HG02852 (cell line): ENCODE results near the gene CTNNA2.
"Not testable (repeated sequence)": the region's sequence is repeated elsewhere in the genome, so short reads cannot be mapped to it uniquely, and the experiment has no call there.

Experiments used
- ATAC-seq: cut with Tn5 transposase; IDR thresholded peaks from one replicate; pipeline ENCODE4 v1.9.1; 2021; ENCODE audit warnings: mild to moderate bottlenecking, moderate library complexity; ENCODE audit not compliant: unreplicated experiment

CTNNA2 gene

DNA sequence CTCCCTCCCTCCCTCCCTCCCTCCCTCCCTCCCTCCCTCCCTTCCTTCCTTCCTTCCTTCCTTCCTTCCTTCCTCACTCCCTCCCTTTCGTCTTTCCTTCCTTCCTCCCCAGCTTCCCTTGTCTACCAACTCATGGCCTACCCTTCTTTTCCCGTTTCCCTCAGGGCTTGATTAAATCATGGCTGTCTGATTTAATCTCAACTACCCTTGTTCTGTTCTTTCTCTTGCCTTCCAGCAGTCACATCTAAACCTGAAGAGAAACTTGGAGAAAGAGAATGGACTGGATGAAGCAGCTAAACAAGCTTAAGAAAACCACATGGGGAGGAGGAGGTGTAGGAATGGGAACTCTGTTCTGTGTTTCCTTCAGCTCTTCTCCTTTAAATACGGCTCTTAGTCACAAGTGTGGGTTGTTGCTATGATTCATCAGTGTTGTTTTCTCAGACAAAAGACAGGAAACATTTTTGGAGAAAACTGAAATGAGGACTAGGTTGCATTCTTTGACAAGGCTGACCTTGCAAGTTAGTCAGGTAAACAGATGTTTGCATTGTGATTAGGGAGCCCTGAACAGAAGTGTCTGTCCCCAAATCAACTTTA is 613.8 kb downstream of the CTNNA2 start:
- ATAC-seq: no peak

DNA sequence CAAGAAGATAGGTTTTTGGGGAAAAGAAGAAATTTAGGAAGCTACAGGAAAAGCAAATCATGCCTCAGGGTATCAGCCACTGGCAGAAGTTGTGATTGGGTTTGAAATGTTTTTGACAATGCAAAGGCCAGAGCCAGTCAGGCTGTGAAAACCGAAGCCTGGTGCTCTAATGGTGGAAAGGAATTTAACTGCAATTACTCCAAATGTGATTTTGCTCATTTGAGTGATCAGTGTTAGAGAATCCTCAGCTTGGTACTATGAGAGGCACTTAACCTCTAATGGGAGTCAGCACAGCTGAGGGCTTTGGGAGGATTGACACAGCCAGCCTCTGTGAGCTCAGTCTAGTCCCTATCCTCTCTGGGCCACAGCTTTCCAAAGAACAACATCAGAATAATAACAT is 615.2 kb downstream of the CTNNA2 start:
- no peak for ATAC-seq

DNA sequence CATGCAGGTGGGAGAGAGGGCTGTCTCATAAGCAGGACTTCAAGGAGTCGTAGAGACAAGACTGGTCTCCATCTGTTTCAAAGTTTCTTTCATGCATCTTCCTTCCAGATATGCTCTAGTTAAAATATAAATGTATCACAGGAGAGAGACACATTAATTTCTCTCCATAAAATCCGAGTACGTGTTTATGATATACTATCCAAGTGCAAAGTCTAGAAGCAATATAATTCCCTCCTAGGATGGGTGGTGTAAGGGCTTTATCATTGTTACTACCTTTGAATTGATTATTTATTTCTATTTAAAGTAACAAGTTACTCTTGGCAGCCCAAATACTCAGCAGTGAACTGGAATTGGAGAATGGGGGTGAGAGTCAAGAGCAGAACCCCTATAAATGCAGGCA is 619.4 kb downstream of the CTNNA2 start:
- ATAC-seq: no peak

DNA sequence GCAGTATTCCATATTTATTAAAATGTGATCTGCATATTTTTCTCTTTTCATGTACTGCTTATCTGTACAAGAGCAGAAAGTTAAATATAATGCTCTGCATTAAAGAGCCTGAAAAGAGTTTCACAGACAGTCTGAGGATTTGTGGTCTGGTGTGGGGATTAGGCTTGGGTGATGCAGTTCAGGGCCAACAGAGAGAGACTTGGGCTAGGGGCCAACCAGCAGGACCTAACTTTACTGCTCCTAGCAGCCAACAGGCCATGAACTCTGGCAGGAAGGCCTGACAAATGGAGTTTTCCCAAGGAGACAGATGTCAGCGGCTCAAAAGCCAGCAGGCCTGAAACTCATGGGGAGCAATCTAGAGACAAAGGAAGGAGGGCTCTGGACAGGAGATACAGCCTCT is 622.1 kb downstream of the CTNNA2 start:
- no peak for ATAC-seq

DNA sequence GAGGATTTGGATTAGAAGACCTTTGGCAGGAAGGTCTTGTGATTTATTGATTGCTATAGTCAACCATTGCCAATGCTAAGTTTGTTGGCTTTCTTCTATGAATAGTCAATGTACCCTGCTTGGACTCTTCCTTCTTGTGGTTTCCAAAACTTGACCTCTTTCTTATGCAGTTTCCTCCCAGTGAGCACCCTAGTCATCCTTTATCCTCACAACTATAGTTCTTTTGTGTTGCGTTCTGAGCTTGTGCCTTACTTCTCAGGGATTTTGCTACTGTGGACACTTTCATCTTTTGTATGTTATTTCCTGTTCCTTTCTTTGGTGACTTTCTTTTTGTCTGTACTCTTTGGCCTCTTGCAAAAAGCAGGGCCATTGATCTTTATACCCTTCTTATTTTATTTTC is 623.5 kb downstream of the CTNNA2 start:
- no peak for ATAC-seq

DNA sequence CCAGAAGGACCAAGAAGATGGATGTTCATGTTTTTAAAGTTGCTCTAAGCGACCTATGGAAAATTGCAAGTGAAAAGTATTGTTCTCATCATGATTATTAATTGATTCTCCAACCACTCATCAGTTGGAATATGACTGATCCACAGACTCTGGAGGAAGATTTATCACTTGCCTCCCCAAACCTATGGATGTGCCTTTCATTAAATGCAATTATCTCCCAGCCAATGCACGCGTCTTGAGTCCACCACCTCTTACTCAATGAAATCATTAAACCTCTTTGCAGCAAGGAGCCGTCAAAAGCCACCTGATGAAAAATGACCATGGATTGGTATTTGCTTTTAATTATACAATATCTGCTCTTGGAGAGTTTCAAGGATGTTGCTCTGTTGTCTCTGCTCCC is 626.1 kb downstream of the CTNNA2 start:
- ATAC-seq: no peak

DNA sequence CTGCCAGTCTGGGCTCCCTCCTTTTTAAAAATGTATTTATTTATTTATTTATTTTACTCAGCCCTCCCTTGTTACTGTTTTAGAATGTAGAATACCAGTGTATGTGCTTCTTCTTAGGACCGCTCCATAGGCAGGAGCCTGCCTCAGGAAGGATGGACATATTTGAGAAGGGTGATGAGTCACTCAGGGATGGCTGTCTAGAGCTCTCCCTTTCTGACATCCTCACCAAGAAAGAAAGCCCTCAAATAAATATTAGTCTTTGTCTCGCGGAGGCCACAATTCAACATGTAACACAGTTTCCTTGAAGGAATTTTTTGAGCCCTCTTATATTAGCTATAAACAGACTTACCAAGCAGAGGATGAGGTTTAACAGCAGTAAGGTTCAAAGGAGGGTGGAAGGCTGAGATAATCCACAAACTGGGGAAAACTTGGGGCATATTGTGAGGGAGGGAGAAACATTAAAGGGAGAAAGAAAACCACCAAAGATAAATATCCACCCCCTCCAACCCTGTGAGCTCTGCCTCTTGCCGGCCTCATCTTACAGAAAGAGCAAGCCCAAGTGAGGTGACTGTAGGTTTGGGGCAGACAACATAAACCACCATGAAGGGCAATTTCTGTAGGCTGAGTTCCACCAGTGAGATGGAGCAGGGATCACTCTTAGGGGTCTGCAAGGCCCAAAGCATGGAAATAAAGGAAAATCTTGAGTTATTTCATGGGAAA is 628.3 kb downstream of the CTNNA2 start:
- ATAC-seq: no peak

DNA sequence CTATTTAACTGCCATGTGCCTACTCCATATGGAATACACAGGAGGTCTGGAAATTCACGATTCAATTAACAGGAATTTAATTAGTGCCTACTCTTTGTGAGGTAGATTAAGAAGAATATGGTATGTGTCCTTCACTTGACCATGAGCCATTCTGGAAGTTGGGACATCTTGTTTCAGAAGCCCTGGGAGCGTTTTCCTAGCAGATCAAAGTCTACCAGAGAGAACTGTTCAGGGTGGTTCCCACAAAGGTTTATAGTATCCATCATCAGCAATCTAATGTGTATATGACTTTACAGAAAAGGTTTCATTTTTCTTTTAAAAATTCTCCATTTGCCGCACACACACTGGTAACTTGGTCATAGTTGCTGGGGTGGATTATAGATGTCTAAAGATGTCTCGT is 632.6 kb downstream of the CTNNA2 start:
- ATAC-seq: no peak

DNA sequence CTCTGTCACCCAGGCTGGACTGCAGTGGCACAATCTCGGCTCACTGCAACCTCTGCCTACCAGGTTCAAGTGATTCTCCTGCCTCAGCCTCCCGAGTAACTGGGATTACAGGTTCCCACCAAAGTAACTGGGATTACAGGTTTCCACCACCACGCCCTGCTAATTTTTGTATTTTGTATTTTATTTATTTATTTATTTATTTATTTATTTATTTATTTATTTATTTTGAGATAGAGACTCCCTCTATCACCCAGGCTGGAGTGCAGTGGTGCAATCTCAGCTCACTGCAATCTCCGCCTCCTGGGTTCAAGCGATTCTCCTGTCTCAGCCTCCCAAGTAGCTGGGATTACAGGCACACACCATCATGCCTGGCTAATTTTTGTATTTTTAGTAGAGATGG is 633.9 kb downstream of the CTNNA2 start:
- ATAC-seq: not testable (repeated sequence)

DNA sequence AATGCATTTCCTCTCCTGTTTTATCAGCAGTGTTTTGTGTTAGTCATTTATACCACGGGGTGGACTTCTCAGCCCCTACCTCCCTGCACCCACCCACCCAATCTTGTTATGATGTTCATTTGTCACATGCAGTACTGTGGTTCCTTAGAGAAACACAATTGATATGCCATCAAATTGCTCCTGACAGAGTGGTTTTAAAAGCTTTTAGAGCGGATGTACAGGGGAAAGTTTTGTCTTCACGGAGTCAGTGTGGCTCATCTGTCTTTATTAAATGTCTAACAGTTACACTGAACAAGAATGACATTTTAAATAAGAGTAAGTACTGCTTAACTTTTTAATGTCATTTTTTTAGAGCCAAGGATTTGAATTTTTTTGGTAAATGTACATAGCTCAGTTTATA is 634.8 kb downstream of the CTNNA2 start:
- ATAC-seq: no peak

DNA sequence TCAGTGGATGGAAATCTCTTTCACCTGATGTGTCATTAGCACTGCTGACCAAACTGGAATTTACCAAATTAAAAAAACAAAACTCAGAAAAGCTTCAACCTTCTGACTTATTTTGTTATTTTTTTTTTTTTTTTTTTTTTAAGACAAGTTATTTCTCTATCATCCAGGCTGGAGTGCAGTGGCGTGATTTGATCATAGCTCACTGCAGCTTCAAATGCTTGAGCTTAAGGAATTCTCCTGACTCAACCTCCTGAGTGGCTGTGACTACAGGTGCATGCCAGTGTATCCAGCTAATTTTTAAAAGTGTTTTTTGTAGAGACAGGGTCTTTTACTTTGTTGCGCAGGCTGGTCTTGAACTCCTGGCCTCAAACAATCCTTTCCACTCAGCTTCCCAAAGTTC is 636.1 kb downstream of the CTNNA2 start:
- ATAC-seq: no peak

DNA sequence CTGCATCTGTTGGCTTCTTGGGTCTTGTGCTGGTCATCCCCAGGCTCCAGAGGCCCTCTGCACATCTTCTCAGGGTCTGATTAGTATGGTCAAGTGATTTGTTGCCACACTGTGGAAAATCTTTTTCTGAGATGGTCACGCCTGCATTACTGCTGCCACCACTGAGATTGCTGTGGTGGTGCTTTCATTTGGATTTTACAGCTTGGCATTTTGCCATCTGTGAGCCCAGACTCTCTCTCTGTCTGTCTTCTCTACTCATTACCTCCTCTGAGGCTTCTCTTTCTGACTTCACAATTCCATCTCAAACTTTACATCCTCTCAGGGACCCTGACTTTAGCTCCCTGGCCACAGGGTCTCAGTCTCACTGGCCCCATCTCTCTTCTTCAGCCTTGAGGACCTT is 637.1 kb downstream of the CTNNA2 start:
- ATAC-seq: no peak

DNA sequence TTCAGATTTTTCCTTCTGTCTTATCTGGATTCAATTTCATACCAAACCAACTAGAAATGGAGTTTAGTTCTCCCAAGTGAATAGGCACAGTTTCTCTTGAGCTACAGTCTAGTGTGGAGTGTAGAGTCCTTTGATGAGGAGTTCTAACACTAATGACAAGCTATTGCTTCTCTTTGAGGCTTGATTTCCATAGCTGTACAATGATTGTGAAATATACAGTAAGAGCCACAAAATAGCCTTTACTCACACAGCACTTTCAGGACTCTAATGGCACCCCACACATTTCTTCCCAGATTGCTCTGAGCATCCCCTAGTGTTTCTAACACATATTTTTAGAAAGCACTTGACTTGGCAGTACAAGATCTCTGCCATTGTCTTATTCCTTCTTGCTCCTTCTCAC is 638.4 kb downstream of the CTNNA2 start:
- no peak for ATAC-seq

DNA sequence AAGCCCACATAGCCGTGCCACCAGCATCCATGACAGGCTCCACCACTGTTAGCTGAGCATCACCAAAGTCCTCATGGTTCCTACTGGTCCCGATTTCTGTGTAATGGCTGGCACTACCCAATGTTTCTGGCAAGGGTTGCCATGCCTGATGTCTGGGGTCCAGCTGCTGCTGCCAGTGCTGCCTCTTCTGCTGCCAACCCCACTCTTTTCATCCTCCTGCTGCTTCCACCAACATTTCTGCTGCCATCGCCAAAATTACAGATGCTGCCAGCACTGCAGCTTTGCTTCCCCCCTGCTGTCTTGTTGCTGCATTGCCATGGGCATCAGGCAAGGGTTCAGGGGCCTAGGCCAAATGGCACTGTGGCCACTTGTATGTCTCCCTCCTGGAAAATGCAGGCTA is 638.8 kb downstream of the CTNNA2 start:
- ATAC-seq: no peak

DNA sequence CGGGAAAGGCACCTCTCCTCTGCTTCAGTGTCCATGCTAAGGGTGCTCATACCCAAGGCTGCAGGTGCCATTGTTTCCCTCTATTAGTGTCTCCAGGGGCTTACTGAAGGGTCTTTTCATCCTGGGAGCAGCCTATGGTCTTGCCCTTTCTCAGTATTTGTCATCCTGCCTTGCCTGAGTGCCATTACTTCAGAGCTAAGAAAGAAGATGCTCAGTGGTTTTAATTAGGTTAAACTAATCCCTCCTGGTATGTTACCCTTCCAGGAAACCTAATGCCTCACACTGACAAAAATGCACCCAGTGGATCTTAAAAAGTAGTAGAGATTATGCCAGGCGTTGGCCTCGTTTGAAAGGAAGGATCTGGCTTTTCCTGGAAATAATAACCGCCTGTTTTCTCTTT is 640.3 kb downstream of the CTNNA2 start:
- no peak for ATAC-seq

DNA sequence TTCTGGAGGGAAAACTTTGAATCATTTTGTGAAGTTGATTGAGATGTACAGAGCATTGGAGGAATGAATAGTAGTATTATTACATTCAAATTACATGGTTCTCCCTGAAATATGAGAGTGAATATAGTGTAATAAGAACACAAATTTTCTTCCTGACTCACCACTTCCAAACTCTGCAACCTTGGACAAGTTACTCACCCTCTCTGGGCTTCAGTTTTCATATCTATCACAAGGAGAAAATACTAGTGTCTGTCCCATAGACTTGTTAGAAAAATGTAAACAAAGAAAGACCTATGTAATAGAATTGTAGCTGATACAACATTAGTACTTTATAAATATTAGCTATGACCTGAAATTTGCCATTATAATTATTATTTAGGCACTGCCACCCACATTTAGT is 640.9 kb downstream of the CTNNA2 start:
- no peak for ATAC-seq

DNA sequence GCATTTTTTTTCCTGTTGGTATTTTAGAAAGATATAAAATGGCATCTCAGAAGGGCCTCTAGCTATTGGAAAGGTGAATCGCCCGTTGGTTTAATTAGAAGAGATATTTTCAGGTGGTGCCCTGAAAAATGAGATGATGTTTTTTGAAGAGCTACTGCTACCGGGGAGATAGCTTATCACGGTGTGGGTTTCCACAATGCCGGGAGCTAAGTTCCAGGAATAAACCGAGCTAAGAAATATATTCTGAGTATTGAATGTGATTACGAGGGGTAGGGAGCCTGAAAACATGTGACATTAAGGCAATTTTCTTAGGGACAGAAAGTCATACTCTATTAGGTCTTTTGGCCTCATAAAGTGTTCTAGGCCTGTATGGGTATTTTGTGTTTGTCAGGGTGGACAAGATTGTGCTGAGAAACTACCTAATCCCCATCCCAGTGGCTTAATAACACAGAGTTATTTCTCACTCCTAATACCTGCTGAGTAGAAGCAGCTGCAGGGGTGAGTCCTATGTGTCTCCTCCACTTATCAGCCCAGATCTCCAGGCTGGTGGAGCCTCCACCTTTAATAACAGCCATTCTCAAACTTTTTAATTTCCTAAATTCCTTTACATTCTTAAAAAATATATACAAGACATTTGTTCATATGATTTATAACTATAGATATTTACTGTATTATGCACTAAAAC is 641.5 kb downstream of the CTNNA2 start:
- ATAC-seq: no peak

DNA sequence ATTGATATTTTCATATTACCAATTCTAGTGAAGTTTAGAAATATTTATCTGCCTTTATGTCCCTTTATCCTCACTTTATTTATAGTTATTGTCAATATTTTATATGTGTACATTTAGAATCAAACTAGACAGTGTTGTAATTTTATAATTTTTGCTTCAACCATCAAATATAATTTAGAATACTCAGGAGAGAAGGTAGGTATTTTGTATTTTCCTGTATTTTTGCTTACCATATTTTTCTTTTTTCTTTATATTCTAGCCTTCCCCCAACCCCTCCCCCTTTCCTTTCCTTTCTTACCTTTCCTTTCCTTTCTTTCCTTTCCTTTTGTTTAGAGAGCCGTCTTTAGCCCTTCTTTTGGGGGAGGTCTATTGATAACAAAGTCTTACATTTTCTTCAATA is 651.5 kb downstream of the CTNNA2 start:
- no peak for ATAC-seq

DNA sequence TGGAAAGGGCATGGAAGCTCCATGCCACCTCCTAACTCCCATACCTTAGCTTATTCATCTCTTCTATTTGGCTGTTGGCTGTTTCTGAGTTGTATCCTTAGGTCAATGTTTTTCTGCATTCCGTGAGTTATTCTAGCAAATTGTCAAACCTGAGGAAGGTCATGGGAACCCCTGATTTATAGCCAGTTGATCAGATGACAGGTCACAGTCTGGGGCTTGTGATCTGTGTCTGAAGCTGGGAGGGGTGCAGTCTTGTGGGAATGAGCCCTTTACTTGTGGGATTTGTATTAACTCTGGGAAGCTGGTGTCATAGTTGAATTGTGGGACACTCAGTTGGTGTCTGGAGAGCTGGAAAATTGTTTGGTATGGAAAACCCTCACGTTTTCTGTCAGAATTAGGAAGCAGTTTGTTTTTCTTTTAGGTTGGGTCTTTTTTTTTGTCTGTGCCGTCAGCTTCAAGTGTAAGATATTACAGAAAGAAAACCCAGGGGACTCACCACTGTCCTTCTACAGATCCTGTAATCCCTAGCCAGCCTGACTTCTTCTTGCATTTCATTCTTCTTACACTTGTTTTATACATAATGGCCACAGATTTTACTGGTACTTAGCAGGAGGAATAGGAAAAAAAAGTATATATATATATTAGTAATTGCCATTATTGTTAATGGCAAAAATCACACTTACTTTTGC is 653.8 kb downstream of the CTNNA2 start:
- no peak for ATAC-seq

DNA sequence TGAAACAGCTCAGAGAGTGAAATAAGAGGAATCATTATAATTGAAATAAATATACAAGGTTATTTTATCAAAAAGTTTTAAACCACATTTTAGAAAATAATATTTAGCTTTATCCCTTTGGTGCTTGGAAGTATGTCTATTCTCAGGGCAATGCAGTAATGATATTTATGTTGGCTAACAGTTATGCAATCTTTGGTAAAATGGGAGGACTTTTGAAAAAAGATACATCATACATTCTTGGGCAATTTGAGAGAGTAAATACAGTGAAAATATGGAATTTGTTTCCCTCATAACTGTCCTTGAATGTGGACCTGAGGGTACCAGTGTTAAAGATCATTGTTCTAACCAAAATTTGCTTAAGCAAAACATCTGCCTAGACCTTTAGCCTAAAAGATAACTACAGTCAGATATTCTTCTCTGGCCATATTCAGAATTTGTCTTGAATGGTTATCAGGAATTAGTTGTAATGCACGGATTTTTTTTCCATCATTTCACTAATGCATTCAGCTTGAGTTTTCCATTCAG is 654.5 kb downstream of the CTNNA2 start:
- ATAC-seq: no peak

DNA sequence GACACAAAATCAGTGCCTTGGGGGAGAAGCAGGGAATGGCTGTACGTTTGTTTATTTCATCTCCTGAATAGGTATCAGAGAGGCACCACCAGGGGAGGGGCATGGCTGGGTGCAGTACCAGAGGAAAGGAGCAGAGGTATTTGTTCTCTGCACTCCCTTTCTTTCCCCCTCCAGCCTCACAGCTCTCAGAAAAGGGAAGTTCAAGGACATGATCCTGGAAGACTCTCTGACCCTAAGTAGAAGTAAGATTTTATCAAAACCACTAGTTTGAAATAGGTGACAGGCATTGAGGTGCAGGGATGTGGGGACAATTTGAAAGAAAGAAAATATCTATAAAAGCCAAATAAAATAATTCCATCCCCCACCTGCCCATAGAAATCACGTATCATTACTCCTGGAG is 655.2 kb downstream of the CTNNA2 start:
- ATAC-seq: no peak

DNA sequence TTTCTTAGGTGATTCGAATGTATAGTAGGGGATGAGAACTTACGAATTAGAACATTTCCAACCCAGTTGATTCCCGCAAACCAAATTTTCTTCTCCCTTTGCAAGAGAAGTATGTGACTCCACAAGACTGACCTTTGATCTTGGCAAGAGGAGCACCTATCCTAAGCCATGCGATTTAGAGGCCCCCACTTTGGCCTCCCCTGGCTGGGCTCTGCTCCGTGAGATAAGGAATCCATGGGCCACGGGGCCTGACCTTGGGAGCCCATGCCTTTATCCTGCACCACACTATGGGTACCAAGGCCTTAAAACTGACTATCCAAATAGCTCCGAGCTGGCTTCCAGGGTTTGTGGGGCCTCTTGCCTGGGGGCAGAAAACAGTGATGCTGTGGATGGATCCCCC is 656.0 kb downstream of the CTNNA2 start:
- ATAC-seq: no peak
